Stimulated activated CD8-positive, alpha-beta memory T cell treated with anti-CD3 and anti-CD28 coated beads, Interleukin-7, amount 100 ng/mL, for 48 hours (primary cell): Measurements from ENCODE around the gene ADGRB3.

Experiments
- DNase-seq, 2 donors: peaks; one replicate each; pipeline ENCODE4 v3.0.0-alpha.2; 2020; ENCODE audit warnings: low read depth in 1 of 2; ENCODE audit errors: extremely low read depth in 1 of 2

The ADGRB3 gene

DNA sequence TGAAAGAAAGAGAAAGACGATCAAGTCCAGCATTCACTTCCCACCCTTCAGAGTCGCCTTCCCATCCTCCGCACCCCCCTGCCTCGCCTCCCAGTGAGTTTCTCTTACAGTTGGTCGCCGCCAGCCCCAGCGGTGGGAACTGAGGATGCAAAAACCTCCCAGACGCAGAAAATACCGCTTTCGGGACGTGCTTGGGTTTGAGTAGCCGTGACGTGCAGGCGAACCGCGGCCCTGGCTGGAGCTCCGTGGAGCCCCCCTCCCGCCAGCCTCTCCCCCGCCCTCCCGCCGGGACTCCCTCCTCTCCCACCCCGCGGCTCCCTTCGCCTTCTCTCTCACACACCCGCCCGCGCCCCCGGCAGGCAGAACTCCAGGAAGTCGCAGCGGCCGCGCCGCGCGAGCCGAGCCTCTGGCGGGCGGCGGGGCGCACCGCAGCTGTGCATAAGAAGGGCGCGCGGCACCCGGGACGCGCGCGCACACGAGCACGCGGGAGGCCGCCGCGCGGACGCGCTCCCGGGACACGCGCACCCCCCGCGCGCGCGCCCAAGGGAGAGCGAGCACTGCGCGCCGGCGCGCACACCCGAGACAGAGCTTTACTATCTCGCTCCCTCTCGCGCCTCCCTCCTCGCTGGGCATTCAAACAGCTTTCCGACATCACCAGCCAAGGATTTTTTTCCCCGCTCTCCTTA lies at the start of gene ADGRB3:
ADGRB3 (plus strand) TSS at position 557 of the 686 bp plus-strand sequence. CDS start 3,394 bp downstream, outside the sequence.
- no peak for DNase-seq

DNA sequence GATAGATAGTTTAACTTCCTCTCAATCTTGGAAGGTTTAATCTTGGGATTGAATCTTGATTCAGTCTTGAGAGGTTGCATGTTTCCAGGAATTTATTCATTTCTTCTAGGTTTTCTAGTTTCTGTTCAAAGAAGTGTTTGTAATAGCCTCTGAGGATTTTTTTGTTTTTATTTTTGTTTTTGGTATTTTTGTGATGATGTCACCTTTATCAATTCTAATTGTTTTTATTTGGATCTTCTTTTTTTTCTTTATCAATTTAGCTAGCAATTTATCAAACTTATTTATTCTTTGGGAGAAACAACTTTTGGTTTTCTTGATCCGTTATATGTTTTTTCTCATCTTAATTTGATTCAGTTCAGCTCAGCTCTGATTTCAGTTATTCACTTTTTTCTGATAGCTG lies 41.5 kb upstream of the ADGRB3 start:
- DNase-seq: no peak

DNA sequence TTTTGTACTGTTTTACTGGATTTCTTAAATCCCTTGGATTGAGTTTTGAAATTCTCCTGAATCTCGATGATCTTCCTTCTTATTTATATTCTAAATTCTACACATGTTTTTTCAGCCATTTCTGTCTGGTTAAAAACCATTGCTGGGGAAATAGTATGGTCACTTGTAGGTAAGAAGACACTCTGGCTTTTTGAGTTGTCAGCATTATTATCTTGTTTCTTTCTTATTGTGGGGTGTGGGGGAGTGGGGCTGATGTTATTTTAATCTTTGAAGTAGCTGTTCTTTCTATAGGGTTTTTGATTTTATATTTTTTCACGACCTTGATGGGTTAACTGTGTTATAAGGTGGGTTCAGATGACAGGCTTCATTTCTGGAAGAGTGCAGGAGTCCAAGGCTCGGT lies 37.4 kb upstream of the ADGRB3 start:
- no peak for DNase-seq

DNA sequence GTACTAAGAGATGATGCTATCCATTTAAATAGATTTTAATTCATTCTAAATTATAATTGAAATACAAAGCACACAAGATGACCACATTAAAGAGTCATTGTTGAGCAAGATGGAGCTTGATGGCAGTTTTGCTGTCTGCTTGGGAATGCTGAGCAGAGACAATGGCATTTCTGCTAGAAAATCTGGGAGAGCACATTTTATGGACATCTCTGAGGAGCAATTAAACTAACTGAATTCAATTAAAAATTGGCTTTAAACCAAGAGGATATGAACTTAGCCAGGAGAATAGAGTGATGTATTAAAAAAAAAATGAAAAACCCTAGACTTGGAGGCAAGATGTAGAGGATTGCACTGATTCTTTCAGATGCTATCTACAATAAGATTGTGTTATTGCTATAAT lies 19.1 kb upstream of the ADGRB3 start:
- no peak for DNase-seq

DNA sequence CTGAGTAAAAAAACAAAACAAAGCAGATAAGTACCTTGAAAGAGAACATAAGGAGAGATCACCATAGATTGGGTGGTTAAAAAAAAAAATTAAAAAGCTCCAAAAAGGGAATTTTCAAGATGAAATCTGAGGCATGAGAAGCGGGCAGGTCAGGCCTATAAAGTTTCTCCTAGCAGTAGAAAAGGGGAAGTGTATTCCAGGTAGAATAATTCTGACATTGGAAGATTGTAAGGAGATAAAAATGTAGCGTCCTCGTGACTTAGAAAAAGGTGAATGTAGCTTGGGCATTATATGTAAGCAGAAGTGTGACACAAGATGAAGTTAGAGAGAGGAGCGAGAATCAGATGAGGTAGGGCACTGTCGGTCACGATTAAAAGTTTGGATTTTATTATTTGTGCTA lies 9.1 kb upstream of the ADGRB3 start:
- no peak for DNase-seq

DNA sequence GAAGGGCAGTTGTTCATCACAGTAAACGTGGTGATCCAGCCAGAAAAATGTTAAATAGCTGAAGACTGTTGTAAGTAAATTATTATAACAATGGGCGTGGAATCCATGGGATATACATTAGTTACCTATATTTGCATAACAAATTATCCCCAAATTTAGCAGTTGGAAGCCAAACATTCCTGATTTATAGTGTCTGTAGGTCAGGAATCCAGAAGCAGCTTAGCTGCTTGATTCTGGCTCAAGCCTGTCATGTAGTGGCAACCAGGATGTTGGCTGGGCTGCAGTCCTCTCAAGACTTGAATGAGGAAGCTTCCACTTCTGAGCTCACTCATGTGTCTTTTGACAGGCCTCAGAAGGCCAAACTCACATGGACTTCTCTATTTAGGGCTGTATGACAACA lies 6.9 kb upstream of the ADGRB3 start:
- no peak for DNase-seq

DNA sequence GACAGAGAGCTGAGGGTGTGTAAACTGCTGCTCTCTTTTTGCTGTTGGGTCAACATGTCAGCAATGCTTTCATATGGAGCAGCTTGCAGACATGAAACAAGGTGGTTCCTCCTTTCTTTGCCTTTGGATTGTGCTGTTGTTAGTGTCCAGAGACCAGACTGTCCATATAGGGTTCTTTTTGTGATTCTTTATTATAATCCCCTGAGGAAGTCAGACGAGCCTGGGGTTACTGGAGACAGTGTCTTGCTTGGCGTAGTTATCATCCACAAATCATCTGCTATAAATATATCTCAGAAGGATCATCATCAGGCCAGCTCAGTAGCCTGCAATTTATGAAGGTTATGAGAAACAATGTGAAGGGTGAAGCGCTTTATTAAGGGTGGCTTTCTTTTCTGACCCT lies 2.3 kb upstream of the ADGRB3 start:
- no peak for DNase-seq

DNA sequence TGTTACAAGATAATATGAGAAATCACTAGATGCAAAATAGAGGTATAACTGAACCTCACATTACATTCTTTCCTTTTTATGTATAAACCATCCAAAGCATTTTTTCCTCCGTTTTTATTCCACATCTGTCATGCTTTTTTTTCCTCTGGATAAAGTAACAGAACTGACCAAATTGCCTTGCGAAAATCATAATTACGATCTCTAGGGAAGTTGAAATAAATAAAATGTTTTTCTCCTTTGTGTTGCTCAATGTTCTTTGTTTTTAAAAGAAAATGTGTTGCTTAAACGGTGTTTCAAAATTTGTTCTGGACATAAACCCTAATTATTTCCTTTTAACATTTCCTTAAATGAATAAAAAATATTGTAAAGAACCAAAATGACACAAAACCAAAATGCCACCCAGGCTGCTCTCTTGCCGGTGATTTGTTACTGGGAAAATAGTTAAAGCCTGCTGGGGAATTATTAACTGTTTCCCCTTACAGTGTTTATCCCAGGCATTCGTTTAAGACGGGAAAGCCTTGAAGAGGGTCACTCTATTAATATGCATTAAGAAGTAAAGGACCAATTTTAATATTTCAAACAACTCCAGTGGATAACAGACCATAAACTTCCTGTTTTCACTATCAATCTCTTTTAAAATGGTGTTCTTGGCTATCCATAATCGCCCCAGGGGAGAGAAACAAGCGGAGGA lies 1.7 kb upstream of the ADGRB3 start:
- DNase-seq: no peak

DNA sequence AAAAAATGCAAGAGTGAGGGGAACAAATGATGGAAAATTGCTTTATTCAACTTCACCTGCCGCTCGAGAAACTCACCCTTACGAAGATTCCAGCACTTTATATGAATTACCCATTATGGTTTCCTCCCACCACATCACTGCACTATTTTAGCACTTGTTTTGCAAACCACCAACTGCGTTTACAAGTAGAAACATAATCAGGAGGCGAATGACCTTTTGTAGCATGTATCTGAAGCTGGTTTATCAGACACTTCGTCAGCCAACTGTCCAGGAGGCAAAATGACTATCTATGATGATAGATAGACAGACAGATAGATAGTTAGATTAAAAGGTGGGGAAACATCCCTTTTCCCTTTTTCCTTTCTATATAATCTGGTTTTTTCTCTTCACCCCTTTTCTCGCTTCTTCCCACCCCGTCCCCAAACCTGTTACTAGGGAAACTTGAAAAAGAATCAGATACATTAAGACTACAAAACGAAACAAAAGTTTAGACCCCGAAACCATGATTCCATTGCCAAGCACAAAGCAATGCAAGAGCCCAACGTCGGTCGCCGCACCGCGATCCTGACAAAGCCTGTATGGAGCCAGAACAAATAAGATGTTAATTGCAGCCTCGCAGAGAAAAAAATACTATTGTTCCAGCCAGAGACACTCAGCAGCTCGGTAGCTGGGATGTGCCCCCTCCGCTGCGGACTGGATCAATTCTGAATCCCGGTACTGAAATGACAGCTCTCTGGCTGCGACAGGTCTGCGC lies 933 bp upstream of the ADGRB3 start:
- no peak for DNase-seq

DNA sequence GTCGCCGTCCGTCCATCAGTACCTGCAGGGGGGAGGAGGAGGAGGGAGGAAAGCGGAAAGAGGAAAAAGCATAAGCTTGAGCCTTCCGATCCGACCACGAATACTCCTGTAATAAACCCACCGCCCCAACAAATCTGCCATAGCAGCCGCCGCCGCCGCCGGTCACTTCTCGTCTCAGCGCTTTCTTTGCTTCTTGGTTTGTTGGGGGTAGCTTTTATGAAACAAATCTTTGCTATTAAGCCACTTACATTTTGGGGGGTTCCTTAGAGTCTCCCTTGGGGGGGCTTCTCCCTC lies 277 bp downstream of the ADGRB3 start:
- DNase-seq: no peak

DNA sequence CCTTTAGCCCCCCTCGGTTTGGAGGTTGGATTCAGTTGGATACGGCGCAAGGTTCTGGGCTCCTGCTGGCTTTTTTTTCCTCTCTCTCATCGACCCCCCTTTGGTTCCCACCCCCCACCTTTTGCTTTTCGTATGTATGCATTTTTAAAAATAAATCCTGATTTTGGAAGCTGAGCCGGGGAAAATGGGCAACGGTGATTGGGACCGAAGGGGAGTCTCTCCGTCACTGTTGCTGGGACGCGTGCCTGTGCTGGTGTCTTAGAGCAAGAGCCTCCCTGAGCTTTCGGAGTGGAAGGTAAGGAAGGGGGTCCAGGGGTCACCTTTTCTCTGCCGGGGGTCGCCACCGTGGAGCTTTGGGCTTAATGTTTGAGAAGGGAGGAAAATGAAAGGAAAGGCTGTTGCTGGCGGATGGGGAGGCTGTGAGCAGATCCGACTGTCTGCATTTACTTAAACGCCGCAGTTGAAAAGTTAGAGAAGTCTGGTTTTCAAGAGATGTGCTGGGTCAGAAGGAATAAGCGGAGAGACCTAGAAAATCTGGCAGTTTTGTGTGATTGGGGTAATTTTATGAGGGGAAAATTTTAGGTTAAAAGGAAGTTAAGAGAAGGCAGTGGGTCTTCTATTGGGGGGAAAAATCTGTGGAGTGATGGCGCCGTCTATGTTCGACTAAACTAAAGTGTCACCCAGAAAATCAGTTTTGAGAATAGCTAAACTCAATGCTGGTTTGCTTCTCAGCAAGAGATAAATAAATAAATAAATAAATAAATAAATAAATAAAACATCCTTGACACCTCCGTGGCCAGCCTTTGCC lies 828 bp downstream of the ADGRB3 start:
- no peak for DNase-seq

DNA sequence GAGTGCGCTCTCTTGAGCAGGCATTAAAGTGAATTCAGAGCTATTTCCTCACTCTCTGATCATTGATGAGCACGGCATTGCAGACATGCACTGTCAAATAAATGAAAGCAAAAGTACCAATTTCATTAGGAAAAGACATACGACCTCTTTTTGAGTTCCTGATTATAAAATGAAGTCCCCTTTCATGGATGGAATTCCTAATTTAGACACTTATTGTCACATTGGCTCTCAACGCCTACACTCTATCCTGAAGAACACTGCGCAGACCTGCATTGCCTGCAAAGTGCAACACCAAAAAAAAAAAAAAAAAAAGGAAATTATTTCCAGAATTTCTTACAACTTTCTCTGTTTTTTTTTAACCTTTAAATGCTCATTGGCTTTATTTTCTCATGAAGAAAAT lies 1.6 kb downstream of the ADGRB3 start:
- DNase-seq: no peak

DNA sequence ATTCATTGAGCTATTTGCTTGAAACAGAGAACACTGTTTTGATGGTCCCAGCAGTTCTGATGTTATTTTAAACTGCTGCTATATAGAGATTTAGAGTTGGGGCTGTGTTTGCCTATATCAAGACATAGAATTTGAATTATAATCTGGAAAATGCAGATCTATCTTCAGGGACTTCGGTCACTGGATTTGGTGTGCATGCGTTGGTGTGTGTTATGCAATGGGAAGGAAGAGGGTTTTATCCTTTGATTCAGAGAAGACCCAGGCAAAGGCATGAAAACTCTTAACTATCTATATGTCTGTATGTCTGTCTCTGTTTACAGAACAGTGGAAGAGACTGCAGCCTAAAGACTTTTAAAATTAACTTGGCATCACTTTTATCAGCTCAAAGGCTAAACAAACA lies 2.0 kb downstream of the ADGRB3 start:
- DNase-seq: no peak

DNA sequence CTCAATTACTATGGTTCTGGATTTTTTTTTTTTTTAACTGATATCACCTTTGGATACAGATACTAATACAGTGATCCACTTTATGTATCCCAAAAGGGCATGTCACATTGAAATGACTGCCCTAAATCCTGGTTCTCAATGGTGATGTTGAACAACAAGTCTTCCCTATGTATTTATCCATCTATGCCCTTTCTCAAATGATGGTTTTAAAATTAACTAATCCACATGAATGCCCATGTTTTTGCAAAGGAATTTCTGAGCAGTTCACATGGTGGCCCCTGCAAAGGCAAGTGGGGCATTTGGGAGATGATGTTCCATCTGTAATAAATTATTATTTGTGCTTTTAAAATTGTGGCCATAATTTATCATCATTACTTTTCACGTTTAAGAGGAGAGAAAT lies 2.7 kb downstream of the ADGRB3 start:
- DNase-seq: no peak

DNA sequence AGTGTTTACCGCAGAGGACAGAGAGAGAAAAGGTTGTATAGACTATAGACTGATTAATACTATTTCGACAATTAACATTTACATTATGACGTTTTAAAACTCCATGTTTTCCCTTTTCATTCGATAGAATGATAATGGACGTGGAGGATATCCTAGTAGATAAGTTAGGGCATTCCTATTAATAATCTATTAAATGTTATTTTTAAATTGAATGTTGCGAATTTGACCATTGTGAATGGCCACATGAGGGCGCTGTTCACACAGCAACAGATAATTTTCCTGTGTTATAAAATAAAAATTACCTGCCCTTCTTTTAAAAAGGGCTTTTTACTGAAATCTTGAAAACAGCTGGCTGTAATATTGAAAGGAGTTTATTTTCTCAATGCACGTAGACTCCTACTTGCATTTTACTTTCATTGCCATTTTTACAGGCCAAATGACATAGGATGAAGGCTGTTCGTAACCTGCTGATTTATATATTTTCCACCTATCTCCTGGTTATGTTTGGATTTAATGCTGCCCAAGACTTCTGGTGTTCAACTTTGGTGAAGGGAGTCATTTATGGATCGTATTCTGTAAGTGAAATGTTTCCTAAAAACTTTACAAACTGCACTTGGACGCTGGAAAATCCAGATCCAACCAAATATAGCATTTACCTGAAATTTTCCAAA lies 3.3 kb downstream of the ADGRB3 start:
- no peak for DNase-seq

DNA sequence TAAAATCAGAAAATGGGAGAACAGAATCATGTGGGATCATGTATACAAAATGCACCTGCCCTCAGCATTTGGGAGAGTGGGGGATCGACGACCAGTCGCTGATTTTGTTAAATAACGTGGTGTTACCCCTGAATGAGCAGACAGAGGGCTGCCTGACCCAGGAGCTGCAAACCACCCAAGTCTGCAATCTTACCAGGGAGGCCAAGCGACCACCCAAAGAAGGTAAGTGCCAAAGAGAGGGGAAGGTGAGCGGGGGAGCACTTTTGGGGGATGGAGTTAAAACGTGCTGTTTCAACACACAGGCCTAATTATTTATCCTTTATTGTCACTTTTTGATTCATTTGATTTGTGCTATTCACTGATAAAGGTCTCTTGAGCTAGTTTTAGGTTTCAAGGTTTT lies 4.1 kb downstream of the ADGRB3 start:
- DNase-seq: no peak

DNA sequence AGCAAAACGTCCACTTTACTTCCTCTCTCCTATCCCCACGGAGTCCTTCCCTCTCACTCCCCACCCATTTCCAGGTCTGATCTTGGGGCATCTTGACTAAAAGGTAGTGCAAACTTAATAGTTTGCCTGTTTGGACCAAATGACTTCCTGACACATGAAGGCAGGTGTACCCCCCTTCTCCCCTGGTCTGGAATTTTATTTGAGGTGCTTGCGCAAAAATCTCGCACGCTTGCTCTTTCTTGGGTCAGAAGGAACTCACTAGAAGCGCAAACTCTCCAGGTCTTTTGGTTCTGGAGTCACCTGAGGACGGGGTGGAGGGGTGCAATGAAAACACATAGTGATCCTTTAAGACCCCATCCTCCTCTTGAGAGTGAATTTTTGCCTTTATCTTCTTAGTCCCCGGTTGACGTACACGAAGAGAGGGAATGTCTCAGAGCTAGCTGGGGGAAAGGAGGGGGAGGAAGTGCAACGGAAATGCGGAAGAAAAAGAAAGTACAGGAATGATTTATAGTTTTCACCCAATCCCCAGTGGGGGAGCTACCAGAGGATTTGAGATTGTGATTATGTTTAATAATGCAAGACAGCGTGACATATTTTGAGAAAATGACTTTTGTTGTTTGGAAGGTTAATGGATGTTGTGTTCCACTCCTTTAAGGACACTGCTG lies 4.9 kb downstream of the ADGRB3 start:
- no peak for DNase-seq

DNA sequence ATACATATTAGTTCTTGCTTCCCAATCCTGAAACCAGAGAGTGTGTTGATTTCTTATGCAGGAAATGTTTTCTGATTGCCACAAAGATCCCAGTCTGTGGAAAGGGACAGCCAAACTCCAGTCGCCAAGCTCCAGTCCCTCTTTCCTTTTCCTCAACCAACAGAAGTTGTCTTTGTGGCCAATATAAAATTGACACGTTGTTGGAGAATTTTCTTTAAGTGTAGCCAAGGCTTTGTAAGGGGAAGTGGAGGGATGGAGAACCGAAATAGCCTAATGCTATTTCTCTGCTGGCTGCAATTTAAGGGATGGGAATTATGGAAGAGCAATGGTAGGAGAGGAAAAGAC lies 5.4 kb downstream of the ADGRB3 start:
- no peak for DNase-seq

DNA sequence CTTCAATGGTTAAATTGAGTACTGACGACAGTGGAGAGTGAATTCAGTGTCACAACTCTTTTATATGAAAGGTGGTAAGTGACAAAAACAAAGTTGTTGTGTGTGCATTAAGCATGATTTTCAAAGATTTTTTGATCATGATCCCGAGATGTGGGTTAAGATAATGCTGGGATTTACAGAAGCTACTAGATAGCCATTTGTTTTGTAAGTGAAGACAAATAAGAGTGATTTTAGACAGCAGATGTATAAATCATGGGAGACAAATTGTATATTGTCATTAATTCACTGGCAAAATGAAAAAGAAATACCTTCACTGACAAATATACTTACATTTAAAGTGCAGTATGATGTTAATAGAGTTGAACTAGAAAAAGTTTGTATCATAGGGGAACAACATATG lies 6.1 kb downstream of the ADGRB3 start:
- no peak for DNase-seq

DNA sequence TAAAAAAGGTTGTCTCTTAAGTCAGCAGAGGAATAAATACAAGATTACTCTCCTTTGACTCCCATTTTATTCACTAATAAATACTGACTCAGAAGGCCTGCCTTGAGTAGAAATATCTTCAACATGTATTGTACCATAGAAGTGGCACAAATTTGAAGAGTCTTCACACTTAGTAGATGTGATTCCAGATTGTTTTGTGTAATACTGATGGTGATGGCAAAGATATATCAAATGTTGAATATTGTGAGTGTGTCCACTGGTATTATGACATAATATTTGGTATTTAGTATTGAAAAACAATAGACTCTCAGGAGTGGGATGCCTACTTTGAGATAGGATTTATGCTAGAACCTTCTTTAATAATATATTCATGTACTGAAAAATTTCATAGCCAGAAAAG lies 7.0 kb downstream of the ADGRB3 start:
- no peak for DNase-seq

DNA sequence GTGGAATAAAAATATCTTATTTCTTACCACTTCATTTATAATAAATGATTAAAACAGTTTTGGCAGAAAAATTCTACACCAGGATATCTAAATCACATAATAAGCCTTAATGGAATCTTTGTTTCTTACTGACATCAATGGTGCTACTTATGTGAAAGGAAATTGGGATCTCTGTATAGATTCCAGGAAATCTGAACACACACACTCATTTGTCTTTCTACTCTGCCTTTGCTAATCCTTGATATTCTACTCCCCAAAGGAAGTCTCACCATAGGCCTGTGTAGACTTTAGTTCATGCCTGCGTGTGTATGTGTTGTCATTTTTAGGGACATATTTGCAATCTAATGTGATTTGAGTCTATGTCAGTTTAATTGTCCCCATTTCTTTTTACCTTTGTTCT lies 7.9 kb downstream of the ADGRB3 start:
- DNase-seq: no peak
